ENCODE data around the gene CRYBA1. TPM values are rescaled to one million over a fixed set of nuclear protein-coding genes. Genes with fewer than 3 reads are reported as not detected.

CRYBA1 gene
- total and polyA plus RNA-seq, 8 donors: not detected

DNA sequence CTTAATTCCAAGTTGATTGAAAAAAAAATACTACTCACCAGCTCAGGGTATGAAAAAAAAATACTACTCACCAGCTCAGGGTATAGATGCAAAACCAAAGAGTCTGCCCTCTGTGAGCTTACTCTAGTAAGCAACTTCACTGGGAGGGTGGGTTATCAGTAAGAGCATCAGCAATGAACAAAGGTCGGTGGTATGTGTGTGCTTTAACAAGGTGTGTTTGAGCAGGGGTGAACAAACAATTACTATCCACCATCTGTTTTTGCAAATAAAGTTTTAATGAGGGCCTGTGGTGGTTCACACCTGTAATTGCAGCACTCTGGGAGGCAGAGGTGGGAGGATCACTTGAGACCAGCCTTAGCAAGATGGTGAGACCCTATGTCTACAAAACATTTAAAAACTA is 27.3 kb downstream of the CRYBA1 start:
- Histone ChIP-seq H3K9me3 (no peaks in the 10 kb centered on the region), H3K4me3 (no peak overlapping the region), H3K27me3 (no peaks in the 10 kb centered on the region), H3K36me3 (peaks cover 0 to 5% (median 0%) of the 10 kb centered on the region in 3 donors), H3K4me1 (peaks cover 9 to 21% (median 14%) of the 10 kb centered on the region in 3 donors), H3K27ac (no peak overlapping the region)
- TF ChIP-seq, protein P1, sequence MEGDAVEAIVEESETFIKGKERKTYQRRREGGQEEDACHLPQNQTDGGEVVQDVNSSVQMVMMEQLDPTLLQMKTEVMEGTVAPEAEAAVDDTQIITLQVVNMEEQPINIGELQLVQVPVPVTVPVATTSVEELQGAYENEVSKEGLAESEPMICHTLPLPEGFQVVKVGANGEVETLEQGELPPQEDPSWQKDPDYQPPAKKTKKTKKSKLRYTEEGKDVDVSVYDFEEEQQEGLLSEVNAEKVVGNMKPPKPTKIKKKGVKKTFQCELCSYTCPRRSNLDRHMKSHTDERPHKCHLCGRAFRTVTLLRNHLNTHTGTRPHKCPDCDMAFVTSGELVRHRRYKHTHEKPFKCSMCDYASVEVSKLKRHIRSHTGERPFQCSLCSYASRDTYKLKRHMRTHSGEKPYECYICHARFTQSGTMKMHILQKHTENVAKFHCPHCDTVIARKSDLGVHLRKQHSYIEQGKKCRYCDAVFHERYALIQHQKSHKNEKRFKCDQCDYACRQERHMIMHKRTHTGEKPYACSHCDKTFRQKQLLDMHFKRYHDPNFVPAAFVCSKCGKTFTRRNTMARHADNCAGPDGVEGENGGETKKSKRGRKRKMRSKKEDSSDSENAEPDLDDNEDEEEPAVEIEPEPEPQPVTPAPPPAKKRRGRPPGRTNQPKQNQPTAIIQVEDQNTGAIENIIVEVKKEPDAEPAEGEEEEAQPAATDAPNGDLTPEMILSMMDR (IDR thresholded peaks at IDR 0.05): no peak
- 13 to 22% methylated on average over 1 of the region's 1 CpG for whole genome bisulfite sequencing, 2 donors
- DNase-seq (no peak), ATAC-seq (no peak), FAIRE-seq (no peak)
- intact Hi-C loops (cut with DNase I): no loop called here

DNA sequence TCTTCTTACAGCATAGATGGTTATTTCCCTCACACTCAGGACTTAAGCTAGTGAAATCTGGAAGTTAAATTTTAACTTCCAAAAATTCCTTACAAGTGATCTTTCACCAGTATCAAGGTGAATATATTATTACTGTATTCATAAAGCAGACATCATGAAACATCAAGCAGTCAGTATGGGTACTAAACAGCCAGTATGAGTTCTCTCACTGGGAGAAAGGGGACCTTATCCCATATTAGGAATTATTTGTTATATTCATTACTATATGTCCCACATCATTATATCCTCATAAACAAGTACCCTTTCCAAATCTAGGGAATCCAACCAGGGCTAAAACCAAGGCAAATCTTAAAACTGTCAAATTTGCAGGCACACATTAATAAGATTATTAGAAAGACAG is 32.0 kb downstream of the CRYBA1 start:
- peaks cover 14 to 31% (median 24%) of the 10 kb centered on the region in 3 donors for H3K4me1 ChIP-seq
- peaks cover 0 to 17% (median 5%) of the 10 kb centered on the region in 3 donors for H3K36me3 ChIP-seq
- H3K27ac ChIP-seq: no peak overlapping the region
- no peak for DNase-seq
- FAIRE-seq: no peak
- H3K9me3 ChIP-seq: no peaks in the 10 kb centered on the region
- TF ChIP-seq, protein P1 (IDR thresholded peaks at IDR 0.05): no peak
- intact Hi-C loops (cut with DNase I): no loop called here
- no peaks in the 10 kb centered on the region for H3K27me3 ChIP-seq
- ATAC-seq: no peak
- no peak overlapping the region for H3K4me3 ChIP-seq

GRCh38 chr17:29279397-29280070 is 32.9 kb downstream of the CRYBA1 start:
- FAIRE-seq (no peak), ATAC-seq (no peak), DNase-seq (no peak)
- no peaks in the 10 kb centered on the region for H3K9me3 ChIP-seq
- no peaks in the 10 kb centered on the region for H3K27me3 ChIP-seq
- no peak overlapping the region for H3K27ac ChIP-seq
- TF ChIP-seq, protein P1 (IDR thresholded peaks at IDR 0.05): no peak
- peaks cover 0 to 17% (median 0%) of the 10 kb centered on the region in 3 donors for H3K36me3 ChIP-seq
- H3K4me1 ChIP-seq: peaks cover 14 to 34% (median 27%) of the 10 kb centered on the region in 3 donors
- intact Hi-C loops (cut with DNase I): loop anchor here in 1 of 3 donors (10.0 kb wide), 1 partner anchor 135 kb away; no protein-coding TSS in a partner anchor
- WGBS, 2 donors: 92 to 96% methylated on average over 5 of the region's 5 CpGs
- no peak overlapping the region for H3K4me3 ChIP-seq

GRCh38 chr17:29283496-29283895 is 36.8 kb downstream of the CRYBA1 start:
- intact Hi-C loops (cut with DNase I): loop anchor here in 1 of 3 donors (10.0 kb wide), 1 partner anchor 139 kb away; no protein-coding TSS in a partner anchor
- Histone ChIP-seq H3K27me3 (no peaks in the 10 kb centered on the region), H3K9me3 (no peaks in the 10 kb centered on the region), H3K36me3 (peaks cover 0 to 38% (median 6%) of the 10 kb centered on the region in 3 donors), H3K4me3 (no peak overlapping the region), H3K4me1 (peaks cover 5 to 22% (median 13%) of the 10 kb centered on the region in 3 donors), H3K27ac (no peak overlapping the region)
- peak in 1 of 4 donors; percentile 21 for ATAC-seq
- FAIRE-seq: no peak
- TF ChIP-seq, protein P1 (IDR thresholded peaks at IDR 0.05): no peak
- no peak for DNase-seq
- WGBS, 2 donors: 54 to 65% methylated on average over 5 of the region's 5 CpGs

- peaks cover 0 to 38% (median 6%) of the 10 kb centered on the region in 3 donors for H3K36me3 ChIP-seq
- no peak overlapping the region for H3K27ac ChIP-seq
- H3K4me1 ChIP-seq: peaks cover 5 to 27% (median 17%) of the 10 kb centered on the region in 3 donors
- no peak overlapping the region for H3K4me3 ChIP-seq
- no peaks in the 10 kb centered on the region for H3K27me3 ChIP-seq
- ATAC-seq (no peak), FAIRE-seq (no peak), DNase-seq (no peak)
- intact Hi-C loops (cut with DNase I): loop anchor here in 1 of 3 donors (10.0 kb wide), 1 partner anchor 139 kb away; no protein-coding TSS in a partner anchor
- TF ChIP-seq, protein P1 (IDR thresholded peaks at IDR 0.05): no peak
- H3K9me3 ChIP-seq: no peaks in the 10 kb centered on the region
- 36 to 47% methylated on average over 2 of the region's 2 CpGs for WGBS, 2 donors
These were observed 37.3 kb downstream of the CRYBA1 start for GRCh38 chr17:29283961-29284360.

Data from pancreas (tissue), 10 donors.